COLO668 (cell line): ENCODE measurements around the gene LPAR5.
"Not testable (repeated sequence)": the region's sequence is repeated elsewhere in the genome, so short reads cannot be mapped to it uniquely, and the experiment has no call there.

ENCODE experiments used
- DNase-seq: peaks from one replicate; lab custom pipeline; 2025; ENCODE audit not compliant: unreplicated experiment; lab: John Stamatoyannopoulos, UW

Gene LPAR5

GRCh38 chr12:6607751-6608591 is 27.8 kb downstream of the LPAR5 start:
- peak; percentile 76 for DNase-seq

- peak; percentile 29 for DNase-seq
Observed at GRCh38 chr12:6606331-6607131, 29.2 kb downstream of the LPAR5 start.

GRCh38 chr12:6605421-6606330 is 30.1 kb downstream of the LPAR5 start:
- no peak for DNase-seq

DNA sequence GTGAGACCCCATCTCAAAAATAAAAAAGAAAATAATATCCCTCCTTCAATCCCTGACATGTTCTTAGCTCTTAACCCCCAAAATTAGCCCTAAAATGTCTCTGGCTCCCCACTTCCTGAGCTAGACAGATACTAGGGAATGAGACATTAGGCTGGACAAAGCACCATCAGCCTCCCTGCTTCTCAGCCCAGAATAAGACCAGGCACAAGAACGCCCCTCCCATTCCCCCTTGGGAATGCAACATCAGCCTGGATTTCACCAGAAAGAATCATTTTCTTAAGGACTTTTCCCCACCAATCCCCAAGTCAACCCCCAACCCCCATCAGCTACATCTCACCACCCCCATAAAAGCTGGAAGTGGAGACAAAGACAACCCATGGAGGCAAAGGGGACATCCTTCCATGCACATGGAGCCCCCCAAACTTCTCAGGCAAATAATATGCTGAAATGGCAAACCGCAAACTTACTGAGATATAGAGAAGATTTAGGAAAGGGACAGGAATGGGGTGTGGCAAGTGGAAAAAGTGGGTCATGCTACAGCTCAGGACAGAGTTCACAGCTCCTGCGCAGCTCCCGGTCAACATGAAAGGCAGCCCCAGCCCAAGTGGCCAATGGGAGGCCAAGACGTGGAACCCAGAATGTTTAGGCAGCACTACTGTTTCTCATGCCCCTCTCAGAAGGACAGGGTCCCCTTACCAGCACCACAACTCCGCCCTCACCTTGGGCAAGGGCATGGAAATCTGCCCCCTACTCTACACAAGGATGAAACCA is 31.3 kb downstream of the LPAR5 start:
- DNase-seq: no peak

- peak; percentile 19 for DNase-seq
Observed at GRCh38 chr12:6603095-6603567, 32.6 kb downstream of the LPAR5 start.

DNA sequence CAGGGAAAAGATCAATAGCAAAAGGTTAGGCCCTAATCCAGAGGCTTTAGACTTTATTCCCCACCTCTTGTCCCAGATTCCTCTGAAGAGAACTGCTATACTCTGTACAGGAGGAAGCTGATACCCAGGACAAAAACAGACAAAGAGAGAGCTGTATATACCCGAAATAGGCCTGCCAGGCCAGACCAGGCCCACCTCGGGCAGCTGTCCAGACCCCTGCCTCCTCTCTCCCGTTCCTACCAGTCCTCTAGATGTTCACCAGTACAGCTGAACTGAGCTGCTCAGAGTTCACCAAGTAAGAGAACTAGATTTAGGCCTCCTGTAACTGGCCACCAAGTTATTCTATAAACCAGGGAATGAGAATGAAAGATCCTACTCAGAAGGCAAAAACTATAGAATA is 33.2 kb downstream of the LPAR5 start:
- no peak for DNase-seq

DNA sequence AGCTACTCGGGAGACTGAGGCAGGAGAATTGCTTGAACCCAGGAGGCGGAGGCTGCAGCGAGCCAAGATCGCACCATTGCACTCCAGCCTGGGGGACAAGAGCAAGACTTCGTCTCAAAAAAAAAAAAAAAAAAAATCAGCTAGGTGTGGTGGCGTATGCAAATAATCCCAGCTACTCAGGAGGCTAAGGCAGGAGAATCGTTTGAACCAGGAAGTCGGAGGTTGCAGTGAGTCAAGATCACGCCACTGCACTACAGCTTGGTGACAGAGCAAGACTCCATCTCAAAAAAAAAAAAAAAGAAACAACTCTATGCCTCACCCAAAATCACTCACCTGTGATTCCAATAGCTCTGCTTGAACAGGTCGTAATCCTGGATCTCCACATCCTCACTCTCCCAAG is 40.1 kb downstream of the LPAR5 start:
- DNase-seq: not testable (repeated sequence)

DNA sequence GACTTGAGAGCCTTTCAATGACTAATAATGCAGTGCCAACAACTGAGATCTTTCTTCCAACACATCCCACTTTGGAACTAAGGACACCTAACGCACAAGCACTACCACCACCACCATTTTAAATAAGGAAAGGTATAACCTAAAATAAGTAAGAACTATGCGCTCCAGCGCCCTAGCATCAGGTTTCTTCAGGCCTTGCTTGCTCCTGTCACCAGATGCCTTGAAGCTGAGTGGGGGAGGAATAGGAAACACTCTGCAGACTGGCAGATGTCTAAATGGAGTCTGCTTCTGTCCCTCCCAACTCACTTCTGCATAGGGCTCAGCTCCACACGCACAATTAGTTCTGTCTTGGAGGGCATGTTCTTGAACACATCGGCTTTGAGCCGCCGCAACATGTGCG is 43.7 kb downstream of the LPAR5 start:
- DNase-seq: no peak

DNA sequence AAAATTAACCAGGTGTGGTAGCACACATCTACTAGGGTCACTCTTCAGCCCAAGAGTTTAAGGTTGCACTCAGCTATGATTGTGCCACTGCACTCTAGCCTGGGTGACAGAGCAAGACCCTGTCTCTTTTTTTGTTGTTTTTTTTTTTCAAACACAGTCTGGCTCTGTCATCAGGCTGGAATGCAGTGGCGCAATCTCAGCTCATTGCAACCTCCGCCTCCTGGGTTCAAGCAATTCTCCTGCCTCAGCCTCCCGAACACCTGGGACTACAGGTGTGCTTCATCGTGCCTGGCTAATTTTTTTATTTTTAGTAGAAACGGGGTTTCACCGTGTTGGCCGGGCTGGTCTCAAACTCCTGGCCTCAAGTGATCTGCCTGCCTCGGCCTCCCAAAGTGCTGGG is 49.2 kb downstream of the LPAR5 start:
- DNase-seq: not testable (repeated sequence)

GRCh38 chr12:6584293-6584692 is 51.5 kb downstream of the LPAR5 start:
- DNase-seq: no peak

GRCh38 chr12:6582959-6583358 is 52.8 kb downstream of the LPAR5 start:
- no peak for DNase-seq

GRCh38 chr12:6582196-6582595 is 53.6 kb downstream of the LPAR5 start:
- DNase-seq: no peak

- DNase-seq: no peak
Observed at GRCh38 chr12:6575648-6576047, 60.1 kb downstream of the LPAR5 start.

DNA sequence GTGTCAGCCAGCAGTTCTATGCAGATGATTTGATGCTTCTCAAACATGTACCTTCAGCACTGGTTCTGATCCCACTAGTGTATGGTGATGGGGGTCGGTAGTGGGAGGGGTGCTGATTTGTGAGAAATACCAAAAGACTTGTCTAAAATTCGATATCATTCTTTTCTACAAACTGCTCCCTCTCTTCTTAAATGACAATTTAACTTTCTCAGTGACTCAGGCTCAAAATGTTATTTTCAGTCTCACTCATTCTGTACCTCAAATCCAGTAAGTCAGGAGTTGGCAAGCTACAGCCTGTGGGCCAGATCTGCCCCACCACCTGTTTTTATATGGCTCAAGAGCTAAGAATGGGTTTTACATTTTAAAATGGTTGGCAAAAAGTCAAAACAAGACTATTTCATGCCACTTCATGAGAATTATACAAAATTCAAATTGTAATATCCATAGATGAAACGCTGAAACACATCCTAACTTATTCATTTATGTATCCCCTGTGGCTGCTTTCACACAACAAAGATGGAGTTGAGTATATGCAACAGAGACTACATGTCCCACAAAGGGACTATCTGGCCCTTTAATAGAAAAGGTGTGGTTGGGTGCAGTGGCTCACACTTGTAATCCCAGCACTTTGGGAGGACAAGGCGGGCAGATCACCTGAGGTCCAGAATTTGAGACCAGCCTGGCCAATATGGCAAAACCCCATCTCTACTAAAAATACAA is 61.0 kb downstream of the LPAR5 start:
- no peak for DNase-seq

DNA sequence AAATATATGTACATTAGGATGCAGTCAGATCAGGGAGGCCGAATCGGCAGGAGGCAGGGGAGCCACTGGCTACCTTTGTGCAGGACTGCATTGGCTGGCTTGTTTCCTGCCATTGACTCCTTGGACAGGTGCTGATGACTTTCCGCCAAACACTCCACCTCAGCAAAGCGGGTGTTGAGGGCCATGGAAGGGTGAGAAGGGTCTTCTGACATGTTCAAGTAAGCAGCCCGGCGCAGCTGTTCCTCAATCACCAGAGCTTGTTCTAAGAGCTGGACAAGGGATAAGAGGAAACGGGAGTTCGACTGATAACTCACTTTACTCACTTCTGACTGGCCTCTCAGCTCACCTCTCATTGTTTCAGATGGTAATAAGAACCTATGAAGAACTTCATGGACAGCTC is 62.8 kb downstream of the LPAR5 start:
- no peak for DNase-seq

GRCh38 chr12:6570264-6570887 is 65.4 kb downstream of the LPAR5 start:
- DNase-seq: peak; percentile 46

DNA sequence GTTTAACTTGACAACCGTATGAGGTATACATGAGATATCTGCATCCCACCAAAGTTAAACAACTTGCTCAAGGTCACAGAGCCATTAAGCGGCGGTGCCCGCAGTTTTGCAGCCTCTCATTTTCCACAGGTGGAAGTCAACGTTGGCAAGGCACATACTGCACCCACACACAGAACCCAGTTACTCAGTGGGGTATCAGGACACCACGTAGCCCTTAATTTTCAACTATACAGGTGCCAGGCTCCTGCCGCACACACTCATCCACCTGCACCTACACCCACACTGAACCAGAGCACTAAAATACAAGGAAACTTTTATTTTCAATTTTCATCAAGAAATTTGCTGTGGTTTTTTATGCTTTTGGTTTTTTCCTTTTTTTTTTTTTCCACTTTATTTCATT is 66.0 kb downstream of the LPAR5 start:
- no peak for DNase-seq

- no peak for DNase-seq
Observed at GRCh38 chr12:6569312-6569711, 66.4 kb downstream of the LPAR5 start.
